ENCODE measurements around the gene NTF3.

NTF3 gene

DNA sequence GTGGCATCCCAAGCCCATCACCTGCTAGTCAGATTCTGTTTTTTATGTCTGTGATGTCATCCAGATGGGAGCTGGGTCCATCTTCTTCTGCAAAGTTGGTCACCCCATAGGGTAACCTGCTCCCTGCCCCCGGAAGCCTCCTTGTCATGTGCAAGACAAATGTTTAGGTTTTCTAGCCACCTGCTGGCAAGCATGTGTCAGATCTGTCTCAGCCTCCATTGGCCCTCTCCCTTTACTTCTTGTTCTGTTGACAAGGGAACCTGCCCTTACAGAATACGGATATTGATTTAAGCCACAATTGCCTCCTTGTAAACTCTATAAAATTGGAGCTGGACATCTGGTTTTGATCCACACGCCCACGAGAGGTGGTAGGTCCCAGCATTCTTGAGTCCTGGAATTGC lies 7.5 kb downstream of the NTF3 start:
- TF ChIP-seq, protein P1, sequence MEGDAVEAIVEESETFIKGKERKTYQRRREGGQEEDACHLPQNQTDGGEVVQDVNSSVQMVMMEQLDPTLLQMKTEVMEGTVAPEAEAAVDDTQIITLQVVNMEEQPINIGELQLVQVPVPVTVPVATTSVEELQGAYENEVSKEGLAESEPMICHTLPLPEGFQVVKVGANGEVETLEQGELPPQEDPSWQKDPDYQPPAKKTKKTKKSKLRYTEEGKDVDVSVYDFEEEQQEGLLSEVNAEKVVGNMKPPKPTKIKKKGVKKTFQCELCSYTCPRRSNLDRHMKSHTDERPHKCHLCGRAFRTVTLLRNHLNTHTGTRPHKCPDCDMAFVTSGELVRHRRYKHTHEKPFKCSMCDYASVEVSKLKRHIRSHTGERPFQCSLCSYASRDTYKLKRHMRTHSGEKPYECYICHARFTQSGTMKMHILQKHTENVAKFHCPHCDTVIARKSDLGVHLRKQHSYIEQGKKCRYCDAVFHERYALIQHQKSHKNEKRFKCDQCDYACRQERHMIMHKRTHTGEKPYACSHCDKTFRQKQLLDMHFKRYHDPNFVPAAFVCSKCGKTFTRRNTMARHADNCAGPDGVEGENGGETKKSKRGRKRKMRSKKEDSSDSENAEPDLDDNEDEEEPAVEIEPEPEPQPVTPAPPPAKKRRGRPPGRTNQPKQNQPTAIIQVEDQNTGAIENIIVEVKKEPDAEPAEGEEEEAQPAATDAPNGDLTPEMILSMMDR (conservative IDR thresholded peaks at IDR 0.05; ENCODE audit: low read length), result 0 out of 2 replicates have a peak, but pooled peaks have one; percentile 11
- DNase-seq (ENCODE audit: low read depth), result peak; percentile 49
- H3K4me3 ChIP-seq (ENCODE audit: low read length), result no peak overlapping the region

DNA sequence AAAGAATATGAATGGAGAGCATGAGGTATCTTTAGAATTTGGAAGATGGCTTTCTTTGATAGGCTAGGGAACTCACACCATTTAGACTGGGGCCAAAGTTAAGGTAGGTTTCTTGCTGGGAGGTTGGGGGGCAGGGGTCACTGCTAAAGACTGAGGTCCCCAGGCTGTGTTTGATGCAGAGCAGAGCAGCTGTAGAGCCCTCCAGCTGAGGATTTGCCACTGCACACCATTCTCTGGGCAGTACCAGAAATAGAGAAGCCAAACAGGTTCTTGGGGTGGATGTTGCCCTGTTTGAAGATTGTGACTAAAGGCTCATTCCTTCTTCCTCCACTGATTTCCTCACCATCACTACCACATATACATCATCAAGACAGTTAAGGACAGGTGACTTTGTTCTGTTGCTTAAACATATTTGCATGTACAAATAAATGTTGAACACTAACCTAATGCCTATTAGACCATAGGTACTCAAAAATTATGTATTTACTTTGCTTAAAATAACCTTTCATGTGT lies 7.9 kb downstream of the NTF3 start:
- no peak overlapping the region for H3K4me3 ChIP-seq (ENCODE audit: low read length)
- DNase-seq (ENCODE audit: low read depth), result no peak
- TF ChIP-seq, protein P1 (conservative IDR thresholded peaks at IDR 0.05; ENCODE audit: low read length), result no peak

DNA sequence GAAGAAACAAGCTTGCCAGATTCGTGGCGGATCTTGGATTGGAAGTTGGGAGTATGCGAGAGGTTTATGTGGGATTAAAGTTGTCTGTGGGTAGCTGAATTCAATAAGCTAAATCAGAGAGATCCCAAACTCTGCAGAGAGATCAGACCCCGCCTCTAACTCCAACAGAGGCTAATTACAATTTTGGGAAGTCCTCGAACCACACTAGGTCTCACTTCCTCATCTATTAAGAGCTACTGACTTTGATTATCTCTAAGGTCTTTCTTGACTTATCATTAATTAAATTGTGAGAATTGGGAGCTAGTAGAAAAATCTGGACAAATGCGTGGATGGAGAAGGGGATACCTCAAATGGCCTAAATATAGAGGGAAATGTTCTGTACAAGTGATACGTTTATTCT lies 9.1 kb downstream of the NTF3 start:
- no peak overlapping the region for H3K4me3 ChIP-seq (ENCODE audit: low read length)
- TF ChIP-seq, protein P1 (conservative IDR thresholded peaks at IDR 0.05; ENCODE audit: low read length), result no peak
- DNase-seq (ENCODE audit: low read depth), result no peak

DNA sequence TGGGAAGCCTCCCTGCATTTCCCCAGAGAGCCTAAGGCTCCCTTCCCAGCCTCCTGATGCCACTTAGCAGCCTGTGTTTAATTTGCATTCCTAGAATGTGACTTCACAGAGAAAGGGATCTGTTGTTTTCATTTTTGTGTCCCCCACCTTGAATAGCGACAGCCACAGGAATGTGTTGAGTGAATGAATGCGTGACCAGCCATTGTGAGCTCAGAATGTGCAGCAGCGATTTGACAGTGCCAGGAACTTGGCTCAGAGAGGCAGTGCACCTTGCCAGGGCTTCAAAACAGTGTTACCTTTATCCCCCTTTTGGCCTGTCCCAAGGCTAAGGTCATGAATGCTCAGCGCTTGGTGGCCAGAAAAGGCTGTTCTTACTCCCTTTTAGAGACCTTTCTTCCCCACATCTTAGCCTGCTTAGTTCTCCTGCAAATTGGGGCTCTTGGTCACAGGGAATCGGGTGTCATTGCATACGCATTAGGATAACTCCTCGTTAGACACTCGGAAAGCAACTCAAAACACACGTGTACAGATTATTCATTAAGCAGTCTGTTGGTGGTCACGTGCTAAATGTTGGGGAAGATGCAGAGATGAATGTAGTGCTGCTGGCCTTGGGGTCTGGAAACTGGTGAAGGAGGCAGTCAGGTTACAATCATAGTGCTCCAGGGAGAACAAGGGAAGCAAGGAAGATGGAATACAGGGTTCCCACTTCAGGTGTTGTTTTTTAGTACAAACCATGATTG lies 9.8 kb downstream of the NTF3 start:
- TF ChIP-seq, protein P1 (conservative IDR thresholded peaks at IDR 0.05; ENCODE audit: low read length), result no peak
- no peak overlapping the region for H3K4me3 ChIP-seq (ENCODE audit: low read length)
- DNase-seq (ENCODE audit: low read depth), result peak; percentile 95

DNA sequence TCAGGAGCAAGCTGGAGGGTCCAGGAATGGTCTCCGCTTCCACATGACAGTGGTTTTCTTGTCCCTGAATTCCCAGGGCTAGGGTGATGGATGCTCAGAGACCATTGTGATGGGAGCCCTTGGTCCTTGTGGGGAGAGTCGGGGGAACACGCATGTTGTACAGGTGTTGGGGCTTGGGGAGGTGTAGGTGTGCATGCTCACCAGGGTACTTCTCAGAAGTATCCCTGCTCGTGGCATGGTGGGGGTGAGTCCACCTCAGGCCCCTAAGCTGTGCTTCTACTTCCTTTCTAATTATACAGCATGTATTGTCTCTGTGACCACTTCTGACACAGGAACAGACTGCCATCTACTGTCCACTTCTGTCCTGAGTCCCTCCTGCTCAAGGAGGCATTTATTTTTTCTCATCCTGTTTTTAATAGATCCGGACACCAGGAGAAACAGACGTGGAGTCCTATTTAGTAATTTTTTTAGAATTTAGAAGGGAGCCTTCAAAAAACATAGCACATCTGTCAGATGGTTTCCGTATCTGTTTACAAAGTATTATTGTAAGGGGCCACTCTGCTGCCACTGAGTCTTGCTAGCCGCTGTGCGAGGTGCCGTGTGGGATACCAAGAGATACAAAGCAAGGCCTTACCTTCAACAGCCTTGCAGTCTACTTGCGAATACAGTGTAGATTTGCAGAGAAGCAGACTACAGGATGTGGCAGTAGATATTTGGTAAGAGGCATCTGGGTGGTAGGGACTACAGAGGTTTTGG lies 10.5 kb downstream of the NTF3 start:
- TF ChIP-seq, protein P1 (conservative IDR thresholded peaks at IDR 0.05; ENCODE audit: low read length), result peak; percentile 72

DNA sequence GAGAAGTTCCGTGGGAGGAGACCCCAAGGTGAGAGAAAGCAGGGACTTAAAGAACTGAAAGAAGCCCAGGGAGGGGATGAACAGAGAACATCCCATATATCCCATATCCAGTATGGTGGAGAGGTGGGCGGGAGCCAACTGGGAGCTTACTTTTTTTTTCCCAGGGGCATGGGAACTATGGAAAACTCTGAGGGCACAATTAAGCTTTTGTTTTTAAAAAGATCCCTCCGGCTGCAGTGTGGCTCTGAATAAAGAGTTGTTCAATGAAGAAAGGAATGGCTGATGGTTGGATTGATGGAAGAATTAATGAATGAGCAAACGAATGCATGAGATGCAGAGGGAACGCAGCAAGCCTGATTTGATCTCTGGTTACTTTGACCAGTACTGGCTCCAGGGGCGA lies 12.6 kb downstream of the NTF3 start:
- no peak for DNase-seq (ENCODE audit: low read depth)
- no peak overlapping the region for H3K4me3 ChIP-seq (ENCODE audit: low read length)
- TF ChIP-seq, protein P1 (conservative IDR thresholded peaks at IDR 0.05; ENCODE audit: low read length), result no peak

More for the DNA sequence above, 10.5 kb downstream of the NTF3 start:
- no peak overlapping the region for H3K4me3 ChIP-seq (ENCODE audit: low read length)
- DNase-seq (ENCODE audit: low read depth), result peak; percentile 75

Measured in AG10803 (cell line).